KOPT-K1 (cell line): Measurements from ENCODE around the gene HMOX1.
"Not testable (repeated sequence)": the region's sequence is repeated elsewhere in the genome, so short reads cannot be mapped to it uniquely, and the experiment has no call there.

ENCODE experiments used
- H3K27ac ChIP-seq: fragments of 200-600 bp; sonication (generic); 2 replicates; pipeline ENCODE4 v1.5.1; 2016; ENCODE audit warnings: antibody characterized with exemption, mild to moderate bottlenecking, low read depth, low read length; ENCODE audit not compliant: poor library complexity, severe bottlenecking
- H3K36me3 ChIP-seq: fragments of 200-600 bp; sonication (generic); 2 replicates; pipeline ENCODE4 v1.5.1; 2017; ENCODE audit warnings: antibody characterized with exemption, mild to moderate bottlenecking, low read length, moderate library complexity; ENCODE audit not compliant: insufficient read depth
- H3K9me3 ChIP-seq: fragments of 200-600 bp; sonication (generic); 2 replicates; pipeline ENCODE4 v1.5.1; 2017; ENCODE audit warnings: antibody characterized with exemption, low read length, mild to moderate bottlenecking; ENCODE audit not compliant: insufficient read depth, poor library complexity, severe bottlenecking

The HMOX1 gene

DNA sequence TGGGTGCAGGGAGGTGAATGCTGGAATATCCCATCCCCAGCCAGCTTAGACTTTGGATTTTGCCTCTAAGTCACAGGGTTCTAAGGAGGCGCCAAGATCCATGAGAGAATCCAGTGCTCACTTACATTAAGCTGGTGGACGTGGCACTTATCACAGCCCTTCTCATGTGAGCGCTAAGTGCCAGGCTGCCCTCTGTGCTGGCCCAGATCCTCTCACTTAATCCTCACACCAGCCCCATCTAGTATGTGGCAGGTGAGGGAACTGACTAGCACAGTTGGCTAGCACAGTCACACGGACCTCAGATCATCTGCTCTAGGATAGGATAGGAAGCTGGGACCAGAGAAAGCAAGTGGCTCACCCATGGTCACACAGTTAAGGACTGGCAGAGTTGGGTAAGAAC lies 3.6 kb downstream of the HMOX1 start:
- Histone ChIP-seq H3K36me3 (no peaks in the 10 kb centered on the region), H3K9me3 (no peaks in the 10 kb centered on the region), H3K27ac (no peak overlapping the region)

DNA sequence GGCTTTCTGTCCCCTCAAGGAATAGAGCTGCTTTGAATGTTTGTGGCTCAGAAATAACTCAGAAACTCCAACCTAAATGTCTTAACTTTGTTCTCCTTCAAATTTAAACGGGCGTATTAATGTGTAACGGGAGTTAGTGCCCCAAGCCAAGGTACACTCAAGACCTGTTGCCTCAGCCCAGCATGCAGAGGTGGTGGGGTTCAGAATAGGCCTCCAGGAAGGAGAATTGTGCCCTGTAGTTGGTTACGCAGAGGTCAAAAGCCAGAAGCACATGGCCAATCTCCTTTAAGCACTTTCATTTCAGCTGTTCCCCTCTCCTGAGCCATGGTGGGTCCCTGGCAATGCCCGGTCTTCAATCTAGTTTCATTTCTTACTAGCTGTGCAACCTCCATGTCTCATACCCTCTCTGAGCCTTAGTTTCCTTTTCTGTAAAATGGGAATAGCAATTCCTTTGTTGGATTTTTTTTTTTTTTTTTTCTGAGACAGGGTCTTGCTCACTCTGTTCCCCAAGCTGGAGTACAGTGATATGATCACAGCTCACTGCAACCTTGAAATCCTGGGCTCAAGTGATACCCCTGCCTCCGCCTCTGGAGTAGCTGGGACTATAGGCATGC lies 4.2 kb downstream of the HMOX1 start:
- Histone ChIP-seq H3K36me3 (no peaks in the 10 kb centered on the region), H3K9me3 (no peaks in the 10 kb centered on the region), H3K27ac (no peak overlapping the region)

DNA sequence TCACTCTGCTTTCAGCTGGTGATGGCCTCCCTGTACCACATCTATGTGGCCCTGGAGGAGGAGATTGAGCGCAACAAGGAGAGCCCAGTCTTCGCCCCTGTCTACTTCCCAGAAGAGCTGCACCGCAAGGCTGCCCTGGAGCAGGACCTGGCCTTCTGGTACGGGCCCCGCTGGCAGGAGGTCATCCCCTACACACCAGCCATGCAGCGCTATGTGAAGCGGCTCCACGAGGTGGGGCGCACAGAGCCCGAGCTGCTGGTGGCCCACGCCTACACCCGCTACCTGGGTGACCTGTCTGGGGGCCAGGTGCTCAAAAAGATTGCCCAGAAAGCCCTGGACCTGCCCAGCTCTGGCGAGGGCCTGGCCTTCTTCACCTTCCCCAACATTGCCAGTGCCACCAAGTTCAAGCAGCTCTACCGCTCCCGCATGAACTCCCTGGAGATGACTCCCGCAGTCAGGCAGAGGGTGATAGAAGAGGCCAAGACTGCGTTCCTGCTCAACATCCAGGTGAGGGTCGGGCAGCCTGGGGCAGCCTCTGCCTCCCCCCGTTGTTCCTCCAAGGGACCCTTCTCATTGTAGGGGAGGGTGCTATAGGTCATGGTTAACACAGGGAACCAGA lies 5.9 kb downstream of the HMOX1 start:
- H3K27ac ChIP-seq: no peak overlapping the region
- no peaks in the 10 kb centered on the region for H3K36me3 ChIP-seq
- H3K9me3 ChIP-seq: no peaks in the 10 kb centered on the region

DNA sequence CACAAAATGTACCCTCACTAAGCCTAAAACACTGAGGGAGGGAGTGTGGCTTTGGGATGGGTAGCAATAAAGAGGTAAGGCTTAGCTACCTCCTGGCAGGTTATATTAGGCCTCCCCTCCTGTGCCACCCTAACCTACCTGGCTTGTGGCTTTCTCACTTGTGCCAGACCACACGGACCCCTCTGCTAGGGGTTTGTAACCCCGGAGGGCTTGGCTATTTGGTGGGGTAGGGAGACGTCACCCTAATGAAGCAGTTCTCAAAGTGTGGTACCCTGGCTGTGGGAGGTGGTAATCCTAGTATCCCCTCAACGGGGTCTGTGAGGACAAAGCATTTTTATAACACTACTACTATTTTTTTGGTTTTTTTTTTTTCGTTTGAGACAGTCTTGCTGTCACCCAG lies 10.0 kb downstream of the HMOX1 start:
- no peaks in the 10 kb centered on the region for H3K9me3 ChIP-seq
- H3K27ac ChIP-seq: no peak overlapping the region
- no peaks in the 10 kb centered on the region for H3K36me3 ChIP-seq

DNA sequence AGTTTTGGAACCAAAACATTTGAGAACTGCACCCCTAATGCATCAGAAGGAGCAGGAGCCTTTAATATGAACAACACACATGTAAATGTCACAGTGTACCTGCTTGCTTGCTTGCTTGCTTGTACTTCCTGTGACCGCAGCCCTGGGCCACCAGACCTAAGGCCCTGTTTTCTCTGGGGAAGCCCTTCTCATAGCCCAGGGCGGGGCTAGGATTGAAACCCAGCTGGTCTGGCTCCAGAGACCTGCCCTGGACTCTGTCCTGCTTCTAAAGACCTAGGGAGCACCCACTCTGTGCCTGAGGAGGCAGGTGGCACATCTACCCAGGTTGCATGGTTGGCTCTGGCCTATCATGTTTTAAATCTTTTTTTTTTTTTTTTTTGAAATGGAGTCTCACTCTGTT lies 11.5 kb downstream of the HMOX1 start:
- Histone ChIP-seq H3K27ac (no peak overlapping the region), H3K9me3 (no peaks in the 10 kb centered on the region), H3K36me3 (no peaks in the 10 kb centered on the region)

DNA sequence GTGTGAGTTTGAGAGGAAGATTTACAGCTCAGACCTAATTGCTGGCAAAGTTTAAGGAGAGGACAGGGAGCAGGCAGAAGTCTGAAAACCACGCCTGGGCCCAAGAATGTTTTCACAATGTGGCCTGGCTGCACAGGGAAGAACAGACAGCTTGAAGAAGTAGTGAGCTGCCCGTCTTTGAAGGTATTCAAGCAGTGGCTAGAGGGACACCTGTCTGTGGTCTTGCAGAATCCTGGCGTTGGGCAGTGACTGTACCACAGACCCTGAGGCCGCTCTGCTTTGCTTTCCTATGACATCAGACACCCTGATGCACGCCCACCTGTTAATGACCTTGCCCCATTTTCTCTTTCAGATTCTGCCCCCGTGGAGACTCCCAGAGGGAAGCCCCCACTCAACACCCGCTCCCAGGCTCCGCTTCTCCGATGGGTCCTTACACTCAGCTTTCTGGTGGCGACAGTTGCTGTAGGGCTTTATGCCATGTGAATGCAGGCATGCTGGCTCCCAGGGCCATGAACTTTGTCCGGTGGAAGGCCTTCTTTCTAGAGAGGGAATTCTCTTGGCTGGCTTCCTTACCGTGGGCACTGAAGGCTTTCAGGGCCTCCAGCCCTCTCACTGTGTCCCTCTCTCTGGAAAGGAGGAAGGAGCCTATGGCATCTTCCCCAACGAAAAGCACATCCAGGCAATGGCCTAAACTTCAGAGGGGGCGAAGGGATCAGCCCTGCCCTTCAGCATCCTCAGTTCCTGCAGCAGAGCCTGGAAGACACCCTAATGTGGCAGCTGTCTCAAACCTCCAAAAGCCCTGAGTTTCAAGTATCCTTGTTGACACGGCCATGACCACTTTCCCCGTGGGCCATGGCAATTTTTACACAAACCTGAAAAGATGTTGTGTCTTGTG lies 12.5 kb downstream of the HMOX1 start:
- no peaks in the 10 kb centered on the region for H3K9me3 ChIP-seq
- no peak overlapping the region for H3K27ac ChIP-seq
- no peaks in the 10 kb centered on the region for H3K36me3 ChIP-seq

DNA sequence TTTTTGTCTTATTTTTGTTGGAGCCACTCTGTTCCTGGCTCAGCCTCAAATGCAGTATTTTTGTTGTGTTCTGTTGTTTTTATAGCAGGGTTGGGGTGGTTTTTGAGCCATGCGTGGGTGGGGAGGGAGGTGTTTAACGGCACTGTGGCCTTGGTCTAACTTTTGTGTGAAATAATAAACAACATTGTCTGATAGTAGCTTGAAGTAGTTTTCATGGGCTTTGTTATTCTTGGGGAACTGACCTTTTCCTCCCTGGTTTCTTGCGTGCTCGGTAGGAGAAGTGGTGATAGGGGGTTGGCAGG lies 13.1 kb downstream of the HMOX1 start:
- H3K9me3 ChIP-seq: no peaks in the 10 kb centered on the region
- no peak overlapping the region for H3K27ac ChIP-seq
- H3K36me3 ChIP-seq: no peaks in the 10 kb centered on the region

DNA sequence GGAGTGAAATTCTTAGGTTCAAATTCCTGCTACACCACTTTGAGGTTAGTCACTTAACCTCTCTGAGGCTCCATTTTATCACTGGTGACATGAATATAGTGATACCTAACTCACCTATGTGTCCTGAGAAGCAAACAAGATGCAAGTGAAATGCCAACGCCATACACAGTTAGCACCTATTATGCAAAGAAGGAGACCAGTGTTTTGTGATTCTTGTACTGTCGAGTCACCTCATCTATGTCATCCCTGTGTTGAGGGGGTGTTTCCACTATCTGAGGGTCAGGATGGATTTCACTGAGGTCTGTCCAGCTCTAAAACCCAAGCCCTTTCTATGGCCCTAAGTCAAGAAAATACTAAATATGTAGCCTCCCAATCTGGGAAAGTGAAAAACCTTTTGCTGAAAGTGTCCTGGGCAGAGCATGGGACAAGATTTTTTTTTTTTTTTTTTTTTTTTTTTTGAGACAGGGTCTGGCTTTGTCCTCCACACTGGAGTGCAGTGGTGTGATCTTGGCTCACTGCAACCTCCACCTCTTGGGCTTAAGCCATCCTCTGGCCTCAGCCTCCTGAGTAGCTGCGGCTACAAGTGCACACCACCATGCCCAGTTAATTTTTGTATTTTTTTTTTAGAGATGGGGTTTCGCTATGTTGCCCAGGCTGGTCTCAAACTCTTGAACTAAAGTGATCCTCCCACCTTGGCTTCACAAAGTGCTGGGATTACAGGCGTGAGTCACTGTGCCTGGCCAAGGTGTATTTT lies 14.1 kb downstream of the HMOX1 start:
- H3K36me3 ChIP-seq: no peaks in the 10 kb centered on the region
- H3K9me3 ChIP-seq: no peaks in the 10 kb centered on the region
- H3K27ac ChIP-seq: no peak overlapping the region

DNA sequence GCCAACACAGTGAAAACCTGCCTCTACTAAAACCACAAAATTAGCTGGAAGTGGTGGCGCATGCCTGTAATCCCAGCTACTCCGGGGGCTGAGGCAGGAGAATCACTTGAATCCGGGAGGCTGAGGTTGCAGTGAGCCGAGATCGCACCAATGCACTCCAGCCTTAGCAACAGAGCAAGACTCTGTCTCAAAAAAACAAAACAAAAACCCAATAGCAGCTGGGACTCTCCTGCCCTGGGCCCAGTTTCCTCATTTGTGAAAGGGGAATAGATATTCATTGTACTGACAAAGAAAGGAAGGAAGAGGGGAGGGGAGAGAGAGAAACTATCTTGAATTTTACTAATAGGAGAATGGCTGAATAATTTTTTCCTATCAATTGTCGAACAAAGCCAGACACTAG lies 15.7 kb downstream of the HMOX1 start:
- H3K27ac ChIP-seq, H3K36me3 ChIP-seq, H3K9me3 ChIP-seq: not testable (repeated sequence)

DNA sequence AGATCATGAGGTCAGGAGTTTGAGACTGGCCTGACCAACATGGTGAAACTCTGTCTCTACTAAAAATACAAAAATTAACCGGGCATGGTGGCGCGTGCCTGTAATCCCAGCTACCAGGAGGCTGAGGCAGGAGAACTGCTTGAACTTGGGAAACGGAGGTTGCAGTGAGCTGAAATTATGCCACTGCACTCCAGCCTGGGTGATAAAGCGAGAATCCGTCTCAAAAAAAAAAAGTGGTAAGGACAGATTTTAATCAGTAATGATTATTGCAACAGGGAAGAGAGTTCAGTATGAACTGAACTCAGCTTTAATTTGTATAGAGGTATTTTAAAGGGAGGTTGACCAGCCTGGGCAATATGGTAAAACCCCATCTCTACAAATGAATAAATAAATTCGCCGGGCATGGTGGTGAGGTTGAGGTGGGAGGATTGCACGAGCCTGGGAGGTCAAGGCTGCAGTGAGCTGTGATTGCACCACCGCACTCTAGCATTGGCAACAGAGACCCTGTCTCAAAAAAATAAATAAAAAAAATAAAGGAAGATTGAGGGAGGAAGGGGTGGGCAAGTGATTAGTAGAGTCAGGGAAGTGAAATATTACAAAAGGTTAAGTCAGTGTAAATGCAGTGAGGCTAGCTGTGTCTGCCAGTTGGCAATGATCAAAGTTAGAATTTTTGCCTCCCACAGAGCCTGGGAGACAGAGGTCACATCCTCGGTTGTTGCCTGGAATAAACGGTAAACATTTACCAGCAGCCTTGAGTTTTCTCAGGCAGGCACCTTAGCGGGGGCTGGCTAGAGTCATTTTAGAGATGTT lies 16.4 kb downstream of the HMOX1 start:
- no peak overlapping the region for H3K27ac ChIP-seq
- peaks cover 15% of the 10 kb centered on the region for H3K36me3 ChIP-seq
- no peaks in the 10 kb centered on the region for H3K9me3 ChIP-seq

DNA sequence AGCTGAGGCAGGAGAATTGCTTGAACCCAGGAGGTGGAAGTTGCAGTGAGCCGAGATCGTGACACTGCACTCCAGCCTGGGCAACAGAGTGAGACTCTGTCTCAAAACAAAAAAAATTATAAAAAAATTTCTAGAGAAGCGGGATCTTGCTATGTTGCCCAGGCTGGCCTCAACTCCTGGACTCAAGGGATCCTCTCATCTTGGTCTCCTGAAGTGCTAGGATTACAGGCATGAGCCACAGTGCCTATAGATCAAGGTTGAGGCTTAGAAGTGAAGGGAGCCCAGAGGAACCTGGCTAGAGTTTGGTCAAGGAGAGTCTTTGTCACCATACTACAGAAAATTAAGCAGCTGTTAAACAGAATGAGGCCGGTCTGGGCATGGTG lies 17.7 kb downstream of the HMOX1 start:
- H3K36me3 ChIP-seq: peaks cover 28% of the 10 kb centered on the region
- peak overlapping the region; percentile 96 for H3K27ac ChIP-seq
- no peaks in the 10 kb centered on the region for H3K9me3 ChIP-seq

DNA sequence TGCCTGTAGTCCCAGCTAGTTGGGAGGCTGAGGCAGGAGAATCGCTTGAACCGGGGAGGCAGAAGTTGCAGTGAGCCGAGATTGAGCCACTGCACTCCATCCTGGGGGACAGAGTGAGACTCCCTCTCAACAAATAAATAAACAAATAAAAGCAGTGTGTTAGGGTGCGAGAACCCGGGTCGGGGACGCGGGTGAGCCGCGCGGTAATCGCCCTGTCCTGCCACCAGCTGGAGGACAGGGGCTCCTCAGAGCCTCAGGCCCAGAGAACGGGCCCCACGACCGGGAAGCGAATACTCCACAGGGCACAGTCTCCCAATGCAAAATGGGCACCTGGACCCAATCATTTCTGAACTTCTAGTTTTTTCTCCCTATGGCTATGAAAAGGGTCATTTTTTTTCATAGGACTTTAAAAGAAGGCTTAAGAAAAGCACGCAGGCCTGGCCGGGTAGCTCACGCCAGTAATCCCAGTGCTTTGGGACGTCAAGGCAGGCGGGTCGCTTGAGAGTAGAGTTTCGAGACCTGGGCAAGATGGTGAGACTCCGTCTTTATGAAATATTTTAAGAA lies 18.3 kb downstream of the HMOX1 start:
- Histone ChIP-seq H3K9me3 (no peaks in the 10 kb centered on the region), H3K27ac (peak overlapping the region; percentile 96), H3K36me3 (peaks cover 34% of the 10 kb centered on the region)

DNA sequence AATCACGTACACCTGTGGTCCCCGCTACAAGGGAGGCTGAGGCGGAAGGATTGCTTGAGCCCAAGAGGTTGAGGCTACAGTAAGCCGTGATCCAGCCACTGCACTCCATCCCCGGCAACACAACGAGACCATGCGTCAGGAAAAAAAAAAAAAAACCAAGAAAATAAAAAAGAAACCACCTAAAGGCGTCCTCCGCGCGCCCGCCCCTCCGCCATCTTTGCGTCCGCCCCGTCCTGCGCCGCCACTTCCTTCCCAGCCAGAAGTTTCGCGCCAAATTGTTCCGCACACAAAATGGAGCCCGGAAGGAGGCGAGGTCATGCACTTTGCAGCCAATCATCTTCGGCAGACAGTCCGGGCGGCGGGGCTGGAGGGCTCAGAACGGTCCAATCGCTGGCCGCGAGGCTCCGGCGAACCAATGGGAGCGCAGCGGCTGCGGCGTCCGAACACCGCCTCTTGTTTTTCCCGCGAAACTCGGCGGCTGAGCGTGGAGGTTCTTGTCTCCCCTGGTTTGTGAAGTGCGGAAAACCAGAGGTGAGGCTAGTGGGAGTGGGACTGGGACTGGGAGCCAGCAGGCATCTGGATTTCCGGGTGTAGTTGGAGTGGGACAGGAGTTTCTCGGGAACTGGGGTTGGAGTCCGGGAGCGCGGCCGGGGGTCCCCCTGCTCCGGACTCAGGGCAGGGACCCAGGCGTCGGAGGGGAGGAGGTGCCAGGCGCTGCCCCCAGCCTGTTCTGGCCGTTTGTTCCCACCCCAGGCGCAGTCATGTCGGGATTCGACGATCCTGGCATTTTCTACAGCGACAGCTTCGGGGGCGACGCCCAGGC lies 19.0 kb downstream of the HMOX1 start, which contains the start of gene MCM5:
TSS of gene MCM5 (plus strand) at position 463 of the 823 bp plus-strand sequence. CDS start at position 762, 299 bp downstream.
- Histone ChIP-seq H3K27ac (peak within 1 kb of the TSS; percentile 96), H3K36me3 (peaks cover 41% of the 10 kb centered on the region), H3K9me3 (no peaks in the 10 kb centered on the region)

DNA sequence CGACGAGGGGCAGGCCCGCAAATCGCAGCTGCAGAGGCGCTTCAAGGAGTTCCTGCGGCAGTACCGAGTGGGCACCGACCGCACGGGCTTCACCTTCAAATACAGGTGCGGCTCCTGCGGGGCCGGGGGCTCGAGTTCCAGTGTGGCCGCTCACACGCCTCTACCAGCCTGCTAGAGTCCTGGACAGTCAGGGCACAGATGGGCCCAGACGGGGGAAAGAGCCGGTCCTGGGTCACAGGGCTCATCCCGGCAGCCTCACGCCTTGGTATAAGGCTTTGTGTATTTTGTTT lies 19.6 kb downstream of the HMOX1 start:
- Histone ChIP-seq H3K36me3 (peaks cover 46% of the 10 kb centered on the region), H3K9me3 (no peaks in the 10 kb centered on the region), H3K27ac (peak overlapping the region; percentile 96)
